ENCODE data around the gene RGS10.

RGS10 gene

DNA sequence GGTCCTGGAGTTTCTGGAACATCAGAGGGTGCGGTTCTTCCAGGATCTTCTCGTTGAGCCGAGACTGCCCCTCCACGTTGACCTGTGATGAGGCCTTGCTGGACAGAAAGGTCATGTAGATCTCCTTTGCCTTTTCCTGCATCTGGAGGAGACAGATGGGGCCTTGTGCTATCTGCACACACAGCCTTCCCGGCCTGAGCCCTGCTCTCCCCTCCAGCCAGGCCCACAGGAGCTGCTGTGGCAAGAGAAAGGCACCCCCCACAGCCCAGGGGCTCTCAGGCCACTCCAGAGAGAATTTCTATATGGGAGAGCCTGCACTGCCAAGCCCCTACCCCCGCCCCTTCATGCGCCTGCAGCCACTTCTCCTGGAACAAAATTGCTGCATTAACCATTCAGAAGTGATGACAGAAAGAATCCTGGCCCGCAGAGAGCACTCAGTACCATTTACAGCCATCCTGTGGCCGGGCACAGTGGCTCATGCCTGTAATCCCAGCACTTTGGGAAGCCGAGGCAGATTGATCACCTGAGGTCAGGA is 26.9 kb downstream of the RGS10 start:
- TF ChIP-seq CTCF (IDR thresholded peaks at IDR 0.05; ENCODE audit: extremely low read depth, missing control alignments): no peak
- no peak for DNase-seq (ENCODE audit: low spot score)

GRCh38 chr10:119514819-119515218 is 27.7 kb downstream of the RGS10 start:
- no peak for DNase-seq (ENCODE audit: low spot score)
- no peak for TF ChIP-seq CTCF (IDR thresholded peaks at IDR 0.05; ENCODE audit: extremely low read depth, missing control alignments)

- no peak for DNase-seq (ENCODE audit: low spot score)
These were observed 30.5 kb downstream of the RGS10 start for GRCh38 chr10:119511828-119512515.

GRCh38 chr10:119509909-119510451 is 32.5 kb downstream of the RGS10 start:
- no peak for DNase-seq (ENCODE audit: low spot score)
- no peak for TF ChIP-seq CTCF (IDR thresholded peaks at IDR 0.05; ENCODE audit: extremely low read depth, missing control alignments)

More at GRCh38 chr10:119511828-119512515, 30.5 kb downstream of the RGS10 start:
- no peak for TF ChIP-seq CTCF (IDR thresholded peaks at IDR 0.05; ENCODE audit: extremely low read depth, missing control alignments)

- no peak for TF ChIP-seq CTCF (IDR thresholded peaks at IDR 0.05; ENCODE audit: extremely low read depth, missing control alignments)
- DNase-seq (ENCODE audit: low spot score): no peak
These were observed 35.4 kb downstream of the RGS10 start for GRCh38 chr10:119507115-119507514.

- TF ChIP-seq CTCF (IDR thresholded peaks at IDR 0.05; ENCODE audit: extremely low read depth, missing control alignments): no peak
- DNase-seq (ENCODE audit: low spot score): no peak
These were observed 36.8 kb downstream of the RGS10 start for GRCh38 chr10:119505588-119506315.

DNA sequence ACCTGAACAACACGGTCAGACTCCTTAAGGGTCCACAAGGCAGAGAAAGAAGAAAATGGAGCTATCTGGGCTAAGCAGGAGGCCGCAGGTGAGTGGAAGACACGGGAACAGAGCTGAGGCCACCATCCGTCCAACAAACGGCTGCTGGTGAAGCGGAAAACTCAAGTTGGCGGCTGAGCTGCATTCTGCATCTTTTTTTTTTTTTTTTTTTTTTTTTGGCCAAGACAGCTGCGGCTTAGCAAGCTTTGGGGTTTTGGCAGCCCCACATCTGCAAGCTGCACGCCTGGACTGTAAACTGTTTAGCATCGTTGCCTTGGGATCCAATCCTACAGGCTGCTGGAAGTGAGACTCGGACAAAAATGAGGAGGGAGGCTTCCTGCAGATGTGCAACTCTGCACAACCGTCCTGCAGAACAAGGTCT is 37.4 kb downstream of the RGS10 start:
- DNase-seq (ENCODE audit: low spot score): no peak
- no peak for TF ChIP-seq CTCF (IDR thresholded peaks at IDR 0.05; ENCODE audit: extremely low read depth, missing control alignments)

All from GM20000 (cell line).